Heart left ventricle (tissue), 16 donors: ENCODE measurements around the gene IFNGR1. TPM values are rescaled to one million over a fixed set of nuclear protein-coding genes. Genes with fewer than 3 reads are reported as not detected.

ENCODE experiments used
- ATAC-seq, 4 donors: fragments of 200-7000 bp; cut with Tn5 transposase; one replicate each; pipeline ENCODE4 v1.9.1; 2020 to 2022; ENCODE audit warnings: moderate library complexity in 4 of 4, mild to moderate bottlenecking in 3 of 4, moderate number of reproducible peaks in 1 of 4
- DNase-seq, 5 donors: peaks; one replicate each; pipeline ENCODE4 v3.0.0-alpha.2; 2020
- H3K27ac ChIP-seq, 12 donors: fragments of 200-600 bp; sonication (generic) in 4 of 12; one replicate each; pipeline versions ENCODE4 v1.5.0 to v1.8.0; 2016 to 2022; ENCODE audit warnings: mild to moderate bottlenecking in 2 of 12
- H3K27me3 ChIP-seq, 9 donors: fragments of 200-600 bp; sonication (generic) in 2 of 9; one replicate each; pipeline versions ENCODE4 v1.5.1 to v1.8.0; 2016 to 2022; ENCODE audit warnings: mild to moderate bottlenecking in 3 of 9
- H3K36me3 ChIP-seq, 9 donors: fragments of 200-600 bp; sonication (generic) in 2 of 9; one replicate each; pipeline versions ENCODE4 v1.5.0 to v1.8.0; 2018 to 2022; ENCODE audit warnings: mild to moderate bottlenecking in 2 of 9
- H3K4me1 ChIP-seq, 12 donors: fragments of 200-600 bp; sonication (generic) in 4 of 12; one replicate each; pipeline versions ENCODE4 v1.5.0 to v1.8.0; 2016 to 2022; ENCODE audit warnings: mild to moderate bottlenecking in 3 of 12
- H3K4me3 ChIP-seq, 12 donors: fragments of 200-600 bp; sonication (generic) in 4 of 12; one replicate each; pipeline versions ENCODE4 v1.5.0 to v1.8.0; 2017 to 2022; ENCODE audit warnings: mild to moderate bottlenecking in 9 of 12, moderate library complexity in 4 of 12
- H3K9me3 ChIP-seq, 12 donors: fragments of 200-600 bp; sonication (generic) in 4 of 12; one replicate each; pipeline versions ENCODE4 v1.5.0 to v1.8.0; 2016 to 2022; ENCODE audit warnings: mild to moderate bottlenecking in 1 of 12
- POLR2A ChIP-seq, 2 donors: fragments of 450-650 bp; IDR thresholded peaks; one replicate each; pipeline ENCODE4 v1.6.1; 2017; ENCODE audit warnings: antibody characterized with exemption in 2 of 2, mild to moderate bottlenecking in 2 of 2, moderate library complexity in 2 of 2
- WGBS, 4 donors: extraction: QIAGEN DNeasy Blood & Tissue Kit in 2 of 4; methylation state at CpG; one replicate each; pipeline versions ENCODE4 v1.1.5 to v1.1.7; 2013 to 2018; 5-methylcytosine and 5-hydroxymethylcytosine counted together
- intact Hi-C, 10 donors: fragments of 100-400 bp; cut with DNase I; formaldehyde crosslinking; loops; one replicate each; pipeline versions ENCODE4 v1.11.1 to v1.14.2; 2022
- polyA plus RNA-seq, 2 donors: library from polyadenylated mRNA; stranded (reverse); fragments of 200-250 nt; gene quantifications; one replicate each; pipeline ENCODE4 v1.2.3, GENCODE V29; 2013
- total RNA-seq, 9 donors: library from RNA; depleted of rRNA in 2 of 9; stranded (reverse); fragments of >200 nt in 2 of 9; fragmentation: NEBNext Ultra II Directional in 3 of 9; extraction: Animal tissue kit (Norgen Biotek cat#: 25700) in 3 of 9; gene quantifications; one replicate each; pipeline versions ENCODE4 v1.1.0 to v1.2.4, GENCODE V29; 2016 to 2023
- TF ChIP-seq, protein P1 (sequence below), 12 donors: fragments of 200-600 bp; sonication (generic) in 4 of 12; IDR thresholded peaks; one replicate each; pipeline versions ENCODE4 v1.5.0 to v1.8.0; 2018 to 2022; ENCODE audit warnings: antibody characterized with exemption in 12 of 12, mild to moderate bottlenecking in 5 of 12
- donor health status: ischemic (EF 13 %, LVEDD 7.1; RV severe dilation, severe dysfunction).
- donor health status: healthy with polysubstance abuse.
- donor health status: DM: no; HTN: yes; CAD: no.
- donor health status: DM: no; HTN: no; CAD: no.
- donor health status: ischemic (EF 25% LVEDD 6.9; RV normal size, moderate dysfunction).
- donor health status: ischemic (EF 25% LVEDD 5.7; RV mildly dilated, moderate dysfunction).
- donor health status: healthy.
- donor health status: DM: yes; HTN: yes; CAD: no.
- donor health status: ischemic (EF 35%, LVEDD 5.7; RV mildly dilated, moderate dysfunction).
- donor health status: nonischemic (EF 11% LVEDD 7.7; RV severe dilation, severe dysfunction).
- donor health status: DM: yes; HTN: yes; CAD: no.
- donor health status: PGD.
- donor health status: ischemic (EF 29% LVEDD 5.4; RV normal size, mild dysfunction).
- donor health status: nonischemic (EF 23%, LVEDD 6.1; RV moderate dilation, normal function).

Gene IFNGR1
- total and polyA plus RNA-seq, 11 donors = 68.6 to 152 (median 79.2) TPM

DNA sequence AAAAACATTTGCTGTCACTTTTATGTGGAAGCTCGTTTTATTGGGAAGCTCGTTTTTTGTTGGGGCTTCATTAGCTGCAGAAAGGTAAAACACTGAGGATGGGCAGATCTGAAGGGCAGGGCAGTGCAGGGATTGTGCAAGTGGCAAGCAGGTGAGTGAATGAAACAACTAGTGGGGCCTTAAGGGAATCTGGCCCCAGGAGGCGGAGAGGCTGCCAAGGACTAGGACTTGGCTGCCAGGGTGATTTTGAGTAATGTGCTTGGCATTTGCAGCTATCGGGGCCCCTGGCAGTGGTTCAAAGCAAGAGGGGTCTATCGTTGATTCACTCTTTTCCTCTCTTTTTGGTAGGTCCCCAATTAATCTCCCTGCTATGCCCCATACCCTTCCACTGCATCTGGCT lies 57.2 kb downstream of the IFNGR1 start:
- no peaks in the 10 kb centered on the region for H3K36me3 ChIP-seq

DNA sequence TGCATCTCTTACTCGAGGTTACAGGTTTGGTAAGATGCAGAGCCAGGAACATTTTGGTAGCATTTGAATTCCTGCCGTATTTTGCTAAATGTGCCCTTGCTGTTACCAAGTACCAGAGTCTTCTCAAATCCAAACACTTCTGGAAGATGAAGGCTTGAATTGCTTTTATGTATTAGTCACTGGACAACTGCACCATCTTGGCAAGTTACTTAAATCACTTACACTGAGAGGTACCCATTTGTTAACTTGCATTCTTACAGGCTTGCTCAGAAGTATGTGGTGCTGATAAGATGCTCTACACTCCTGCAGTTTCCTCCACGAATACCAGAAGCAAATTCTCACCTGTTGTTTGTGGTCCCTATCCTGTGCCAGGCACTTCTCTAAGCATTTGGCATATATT lies 58.4 kb downstream of the IFNGR1 start:
- intact Hi-C loops = loop anchor here in 2 of 10 donors (10.0 kb wide), 2 partner anchors 66 to 154 kb away; no protein-coding TSS in a partner anchor
- Histone ChIP-seq H3K27me3 (no peaks in the 10 kb centered on the region), H3K9me3 (no peaks in the 10 kb centered on the region), H3K4me3 (no peak overlapping the region), H3K36me3 (no peaks in the 10 kb centered on the region), H3K27ac (no peak overlapping the region), H3K4me1 (peaks cover 0 to 61% (median 2%) of the 10 kb centered on the region in 12 donors)
- 48 to 61% (median 53%) methylated on average over 3 of the region's 3 CpGs for WGBS, 4 donors
- TF ChIP-seq, protein P1, sequence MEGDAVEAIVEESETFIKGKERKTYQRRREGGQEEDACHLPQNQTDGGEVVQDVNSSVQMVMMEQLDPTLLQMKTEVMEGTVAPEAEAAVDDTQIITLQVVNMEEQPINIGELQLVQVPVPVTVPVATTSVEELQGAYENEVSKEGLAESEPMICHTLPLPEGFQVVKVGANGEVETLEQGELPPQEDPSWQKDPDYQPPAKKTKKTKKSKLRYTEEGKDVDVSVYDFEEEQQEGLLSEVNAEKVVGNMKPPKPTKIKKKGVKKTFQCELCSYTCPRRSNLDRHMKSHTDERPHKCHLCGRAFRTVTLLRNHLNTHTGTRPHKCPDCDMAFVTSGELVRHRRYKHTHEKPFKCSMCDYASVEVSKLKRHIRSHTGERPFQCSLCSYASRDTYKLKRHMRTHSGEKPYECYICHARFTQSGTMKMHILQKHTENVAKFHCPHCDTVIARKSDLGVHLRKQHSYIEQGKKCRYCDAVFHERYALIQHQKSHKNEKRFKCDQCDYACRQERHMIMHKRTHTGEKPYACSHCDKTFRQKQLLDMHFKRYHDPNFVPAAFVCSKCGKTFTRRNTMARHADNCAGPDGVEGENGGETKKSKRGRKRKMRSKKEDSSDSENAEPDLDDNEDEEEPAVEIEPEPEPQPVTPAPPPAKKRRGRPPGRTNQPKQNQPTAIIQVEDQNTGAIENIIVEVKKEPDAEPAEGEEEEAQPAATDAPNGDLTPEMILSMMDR (IDR thresholded peaks at IDR 0.05) = no peak
- TF ChIP-seq POLR2A (IDR thresholded peaks at IDR 0.05) = no peak
- DNase-seq (no peak), ATAC-seq (peak in 2 of 4 donors; percentile 75 to 76)

More for the DNA sequence above, 57.2 kb downstream of the IFNGR1 start:
- Histone ChIP-seq H3K4me1 (peaks cover 0 to 61% (median 2%) of the 10 kb centered on the region in 12 donors), H3K27me3 (no peaks in the 10 kb centered on the region), H3K4me3 (no peak overlapping the region), H3K9me3 (no peaks in the 10 kb centered on the region), H3K27ac (no peak overlapping the region)
- peak in 1 of 4 donors; percentile 41 for ATAC-seq
- peak in 1 of 5 donors; percentile 22 for DNase-seq
- 64 to 71% (median 67%) methylated on average over 5 of the region's 5 CpGs for WGBS, 4 donors
- intact Hi-C loops = loop anchor here in 2 of 10 donors (10.0 kb wide), 2 partner anchors 67 to 153 kb away; no protein-coding TSS in a partner anchor
- TF ChIP-seq, protein P1 (IDR thresholded peaks at IDR 0.05) = no peak

DNA sequence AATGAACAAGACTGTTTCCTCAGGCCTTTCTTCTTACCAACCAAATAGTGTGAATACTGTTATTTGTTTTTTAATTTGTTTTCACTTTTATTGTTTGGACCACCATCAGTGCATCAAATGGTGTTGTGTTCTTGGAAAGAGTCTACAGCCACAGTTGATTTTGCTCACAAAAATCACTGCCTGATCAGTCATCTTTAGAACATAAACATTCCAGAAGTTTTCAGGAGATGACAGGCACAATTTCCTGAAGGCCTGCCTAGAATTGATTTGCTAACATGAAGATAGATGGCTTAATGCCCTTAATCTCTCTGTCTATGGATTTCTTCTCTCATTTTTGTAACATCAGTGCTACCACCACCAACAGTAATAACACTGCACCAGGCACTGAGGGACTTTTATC lies 59.3 kb downstream of the IFNGR1 start:
- Histone ChIP-seq H3K36me3 (no peaks in the 10 kb centered on the region), H3K27me3 (no peaks in the 10 kb centered on the region), H3K27ac (no peak overlapping the region), H3K4me3 (no peak overlapping the region), H3K4me1 (peaks cover 0 to 61% (median 2%) of the 10 kb centered on the region in 12 donors), H3K9me3 (no peaks in the 10 kb centered on the region)
- ATAC-seq = no peak
- intact Hi-C loops = loop anchor here in 2 of 10 donors (10.0 kb wide), 2 partner anchors 65 to 155 kb away; no protein-coding TSS in a partner anchor
- TF ChIP-seq POLR2A (IDR thresholded peaks at IDR 0.05) = no peak
- TF ChIP-seq, protein P1 (IDR thresholded peaks at IDR 0.05) = no peak
- no peak for DNase-seq

DNA sequence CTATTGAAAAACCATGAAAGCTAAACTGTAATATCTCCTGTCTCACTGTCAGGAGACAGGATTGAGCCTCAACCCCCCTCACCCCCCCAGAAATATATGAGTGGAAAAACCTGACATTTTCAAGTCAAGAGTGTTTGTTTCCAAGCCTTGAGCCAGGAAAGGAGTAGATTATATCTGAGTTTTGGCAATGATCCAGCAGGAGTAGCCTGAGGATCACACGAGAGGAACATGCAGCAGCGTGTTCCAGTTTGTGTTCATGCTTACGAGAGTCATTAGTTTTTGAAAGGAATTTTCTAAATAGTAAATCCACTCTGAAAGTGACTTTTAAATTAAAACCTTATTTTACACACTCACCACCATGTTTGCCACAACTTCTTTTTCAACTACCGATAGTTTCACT lies 61.6 kb downstream of the IFNGR1 start:
- DNase-seq (no peak), ATAC-seq (peak in 1 of 4 donors; percentile 50)
- H3K27me3 ChIP-seq = no peaks in the 10 kb centered on the region
- TF ChIP-seq, protein P1 (IDR thresholded peaks at IDR 0.05) = no peak
- no peak for TF ChIP-seq POLR2A (IDR thresholded peaks at IDR 0.05)
- H3K9me3 ChIP-seq = peaks cover 0 to 4% (median 0%) of the 10 kb centered on the region in 12 donors
- H3K4me3 ChIP-seq = no peak overlapping the region
- H3K36me3 ChIP-seq = no peaks in the 10 kb centered on the region
- WGBS, 4 donors = 42 to 68% (median 59%) methylated on average over 4 of the region's 4 CpGs
- H3K27ac ChIP-seq = no peak overlapping the region
- peaks cover 0 to 43% (median 2%) of the 10 kb centered on the region in 12 donors for H3K4me1 ChIP-seq
- intact Hi-C loops = no loop called here
